Measurements from ENCODE around the gene PHYKPL. TPM values are rescaled to one million over a fixed set of nuclear protein-coding genes. Genes with fewer than 3 reads are reported as not detected.

Gene PHYKPL
- total RNA-seq, 1 experiment from 2014 or later: 41.7 TPM

- no peaks in the 10 kb centered on the region for H3K36me3 Mint-ChIP-seq
- CTCF ChIA-PET: interaction anchor here (1.3 to 1.7 kb wide), 2 partner anchors 15 to 90 kb away, joined by 5 to 9 read pairs; no protein-coding TSS in a partner anchor
- ATAC-seq (no peak), DNase-seq (ENCODE audit: low spot score) (no peak)
- TF ChIP-seq ZSCAN18 (CRISPR knock-in tag; IDR thresholded peaks at IDR 0.05) (no peak), IRF2 (CRISPR knock-in tag; IDR thresholded peaks at IDR 0.05; ENCODE audit: borderline replicate concordance, low read depth) (no peak), TEAD1 (CRISPR knock-in tag; IDR thresholded peaks at IDR 0.05) (no peak), PRDM15 (CRISPR knock-in tag; IDR thresholded peaks at IDR 0.05) (no peak), HMGA2 (CRISPR knock-in tag; IDR thresholded peaks at IDR 0.05) (no peak), RELA (CRISPR knock-in tag; IDR thresholded peaks at IDR 0.05; ENCODE audit: borderline replicate concordance) (no peak), ESRRA (CRISPR knock-in tag; IDR thresholded peaks at IDR 0.05; ENCODE audit: borderline replicate concordance) (no peak), E2F4 (CRISPR knock-in tag; IDR thresholded peaks at IDR 0.05; ENCODE audit: borderline replicate concordance, low read depth) (no peak), ELF4 (CRISPR knock-in tag; IDR thresholded peaks at IDR 0.05; ENCODE audit: low read depth) (no peak), MLX (CRISPR knock-in tag; IDR thresholded peaks at IDR 0.05) (no peak), ZNF219 (CRISPR knock-in tag; IDR thresholded peaks at IDR 0.05; ENCODE audit: borderline replicate concordance) (no peak), CDX4 (CRISPR knock-in tag; IDR thresholded peaks at IDR 0.05; ENCODE audit: borderline replicate concordance) (no peak), GTF2I (CRISPR knock-in tag; conservative IDR thresholded peaks at IDR 0.05) (no peak), JAZF1 (CRISPR knock-in tag; IDR thresholded peaks at IDR 0.05) (no peak), ZNF396 (CRISPR knock-in tag; IDR thresholded peaks at IDR 0.05; ENCODE audit: borderline replicate concordance) (no peak), AR (CRISPR knock-in tag; IDR thresholded peaks at IDR 0.05) (no peak), FOXP4 (CRISPR knock-in tag; IDR thresholded peaks at IDR 0.05) (no peak), ERG (CRISPR knock-in tag; IDR thresholded peaks at IDR 0.05) (no peak), AFF4 (CRISPR knock-in tag; IDR thresholded peaks at IDR 0.05; ENCODE audit: borderline replicate concordance) (no peak), NR2C2 (CRISPR knock-in tag; IDR thresholded peaks at IDR 0.05) (no peak)
- no peaks in the 10 kb centered on the region for H3K9me3 Mint-ChIP-seq
- no peak overlapping the region for H3K27ac Mint-ChIP-seq
- H3K4me1 Mint-ChIP-seq: peaks cover 25% of the 10 kb centered on the region
- H3K4me3 Mint-ChIP-seq: no peak overlapping the region
- POLR2A ChIA-PET: no interaction called here
- peaks cover 20% of the 10 kb centered on the region for H3K27me3 Mint-ChIP-seq (ENCODE audit: low read depth)
These were observed 67.0 kb downstream of the PHYKPL start for GRCh38 chr5:178165581-178165980.

Measured in WTC11 (cell line).